Upper lobe of left lung (tissue), 6 donors: ENCODE measurements around the gene KCNK3. TPM values are rescaled to one million over a fixed set of nuclear protein-coding genes. Genes with fewer than 3 reads are reported as not detected.
A peak's percentile ranks its signal among the peaks of the same experiment; 100 is the strongest.

Experiments
- ATAC-seq, 2 donors: fragments of 200-7000 bp; cut with Tn5 transposase; one replicate each; pipeline ENCODE4 v1.9.1; 2022; ENCODE audit warnings: mild to moderate bottlenecking in 2 of 2, moderate library complexity in 2 of 2; ENCODE audit not compliant: low FRiP score in 2 of 2
- DNase-seq, 2 donors: peaks; one replicate each; pipeline ENCODE4 v3.0.0-alpha.2; 2019 to 2020
- H3K27ac ChIP-seq, 4 donors: fragments of 200-600 bp; sonication (generic); one replicate each; pipeline ENCODE4 v1.5.1; 2016 to 2019
- H3K27me3 ChIP-seq, 4 donors: fragments of 200-600 bp; sonication (generic); one replicate each; pipeline ENCODE4 v1.5.1; 2017 to 2019
- H3K36me3 ChIP-seq, 4 donors: fragments of 200-600 bp; sonication (generic); one replicate each; pipeline ENCODE4 v1.5.1; 2016 to 2019
- H3K4me1 ChIP-seq, 4 donors: fragments of 200-600 bp; sonication (generic); one replicate each; pipeline ENCODE4 v1.5.1; 2018 to 2019
- H3K4me3 ChIP-seq, 4 donors: fragments of 200-600 bp; sonication (generic); one replicate each; pipeline ENCODE4 v1.5.1; 2017 to 2019; ENCODE audit warnings: mild to moderate bottlenecking in 2 of 4, moderate library complexity in 1 of 4
- H3K9me3 ChIP-seq, 4 donors: fragments of 200-600 bp; sonication (generic); one replicate each; pipeline ENCODE4 v1.5.1; 2018 to 2019
- CTCF ChIP-seq, 6 experiments: fragments of 450-650 bp in 4 of 6; fragments of 200-600 bp in 2 of 6; sonication (generic) in 2 of 6; IDR thresholded peaks; one replicate each; pipeline ENCODE4 v1.5.1; 2016 to 2019; ENCODE audit warnings: antibody characterized with exemption in 6 of 6
- EP300 ChIP-seq, 4 donors: sonication (generic); formaldehyde crosslinking; IDR thresholded peaks; one replicate each; pipeline ENCODE4 v1.5.1; 2017; ENCODE audit warnings: antibody characterized with exemption in 4 of 4, control low read depth in 2 of 4
- POLR2A ChIP-seq, 4 donors: fragments of 450-650 bp; IDR thresholded peaks; one replicate each; pipeline ENCODE4 v1.5.1; 2016 to 2017; ENCODE audit warnings: antibody characterized with exemption in 4 of 4, mild to moderate bottlenecking in 2 of 4
- POLR2AphosphoS5 ChIP-seq, 2 donors: sonication (generic); formaldehyde crosslinking; IDR thresholded peaks; one replicate each; pipeline ENCODE4 v1.5.1; 2017; ENCODE audit warnings: antibody characterized with exemption in 2 of 2
- WGBS, 2 donors: methylation state at CpG; one replicate each; pipeline ENCODE4 v1.1.5; 2017 to 2018; 5-methylcytosine and 5-hydroxymethylcytosine counted together
- total RNA-seq, 6 donors: library from RNA; depleted of rRNA in 4 of 6; stranded (reverse); fragments of >200 nt in 4 of 6; gene quantifications; one replicate each; pipeline versions ENCODE4 v1.1.0 to v1.2.1, GENCODE V29; 2016 to 2021
- donor health status: DM: no; HTN: no; CAD: no; lungs with moderate emphysema.
- donor health status: DM: no; HTN: yes; CAD: no; lungs with severe emphysema.

KCNK3 gene
- total RNA-seq, 6 donors from 2014 or later: 3.0 to 36.1 (median 17.5) TPM

GRCh38 chr2:26685341-26685740 lies 7.2 kb upstream of the KCNK3 start:
- WGBS, 2 donors: 83 to 97% methylated on average over 5 of the region's 5 CpGs
- H3K27ac ChIP-seq: no peak overlapping the region
- H3K27me3 ChIP-seq: no peaks in the 10 kb centered on the region
- ATAC-seq (no peak), DNase-seq (no peak)
- H3K9me3 ChIP-seq: no peaks in the 10 kb centered on the region
- H3K4me3 ChIP-seq: no peak overlapping the region
- H3K36me3 ChIP-seq: no peaks in the 10 kb centered on the region
- TF ChIP-seq EP300 (IDR thresholded peaks at IDR 0.05): no peak
- TF ChIP-seq POLR2A (IDR thresholded peaks at IDR 0.05): no peak
- no peak for TF ChIP-seq POLR2AphosphoS5 (IDR thresholded peaks at IDR 0.05)
- no peak for TF ChIP-seq CTCF (IDR thresholded peaks at IDR 0.05)
- H3K4me1 ChIP-seq: no peaks in the 10 kb centered on the region

- DNase-seq: peak in 1 of 2 donors; percentile 29
- ATAC-seq: no peak
- Histone ChIP-seq H3K36me3 (no peaks in the 10 kb centered on the region), H3K27ac (no peak overlapping the region), H3K4me1 (no peaks in the 10 kb centered on the region), H3K27me3 (no peaks in the 10 kb centered on the region), H3K9me3 (no peaks in the 10 kb centered on the region), H3K4me3 (no peak overlapping the region)
- 20 to 23% methylated on average over 14 to 16 of the region's 16 CpGs for WGBS, 2 donors
- TF ChIP-seq EP300 (IDR thresholded peaks at IDR 0.05) (no peak), POLR2AphosphoS5 (IDR thresholded peaks at IDR 0.05) (no peak)
Observed at GRCh38 chr2:26685989-26686839, 6.3 kb upstream of the KCNK3 start.

GRCh38 chr2:26687328-26687727 lies 5.2 kb upstream of the KCNK3 start:
- H3K4me3 ChIP-seq: no peak overlapping the region
- TF ChIP-seq CTCF (IDR thresholded peaks at IDR 0.05) (no peak), EP300 (IDR thresholded peaks at IDR 0.05) (no peak), POLR2AphosphoS5 (IDR thresholded peaks at IDR 0.05) (no peak), POLR2A (IDR thresholded peaks at IDR 0.05) (no peak)
- no peaks in the 10 kb centered on the region for H3K36me3 ChIP-seq
- H3K27me3 ChIP-seq: no peaks in the 10 kb centered on the region
- no peak for DNase-seq
- WGBS, 2 donors: 80 to 86% methylated on average over 2 to 4 of the region's 4 CpGs
- peaks cover 0 to 5% (median 2%) of the 10 kb centered on the region in 4 donors for H3K4me1 ChIP-seq
- ATAC-seq: no peak
- H3K9me3 ChIP-seq: no peaks in the 10 kb centered on the region
- H3K27ac ChIP-seq: no peak overlapping the region

- TF ChIP-seq CTCF (IDR thresholded peaks at IDR 0.05): no peak
- TF ChIP-seq POLR2A (IDR thresholded peaks at IDR 0.05): no peak
- TF ChIP-seq POLR2AphosphoS5 (IDR thresholded peaks at IDR 0.05): no peak
- TF ChIP-seq EP300 (IDR thresholded peaks at IDR 0.05): no peak
- DNase-seq: no peak
- H3K36me3 ChIP-seq: no peaks in the 10 kb centered on the region
- H3K27ac ChIP-seq: no peak overlapping the region
- no peak for ATAC-seq
- no peaks in the 10 kb centered on the region for H3K9me3 ChIP-seq
- peaks cover under 1 to 7% (median 4%) of the 10 kb centered on the region in 4 donors for H3K4me1 ChIP-seq
- H3K27me3 ChIP-seq: peaks cover 0 to 1% (median under 1%) of the 10 kb centered on the region in 4 donors
- WGBS, 2 donors: 35 to 40% methylated on average over 4 to 5 of the region's 5 CpGs
- no peak overlapping the region for H3K4me3 ChIP-seq
Observed at GRCh38 chr2:26687801-26688200, 4.7 kb upstream of the KCNK3 start.

GRCh38 chr2:26691161-26691560 lies 1.4 kb upstream of the KCNK3 start:
- H3K27me3 ChIP-seq: peaks cover 0 to 26% (median 12%) of the 10 kb centered on the region in 4 donors
- TF ChIP-seq CTCF (IDR thresholded peaks at IDR 0.05): no peak
- no peaks in the 10 kb centered on the region for H3K36me3 ChIP-seq
- WGBS, 2 donors: 62% methylated on average over 2 to 3 of the region's 3 CpGs
- no peak overlapping the region for H3K4me3 ChIP-seq
- no peaks in the 10 kb centered on the region for H3K9me3 ChIP-seq
- no peak for ATAC-seq
- H3K27ac ChIP-seq: peak overlapping the region; percentile 56 to 80 (median 58)
- H3K4me1 ChIP-seq: peaks cover 9 to 15% (median 12%) of the 10 kb centered on the region in 4 donors
- no peak for DNase-seq
